ENCODE results near the gene MFGE8. TPM values are rescaled to one million over a fixed set of nuclear protein-coding genes. Genes with fewer than 3 reads are reported as not detected.
"Not testable (repeated sequence)": the region's sequence is repeated elsewhere in the genome, so short reads cannot be mapped to it uniquely, and the experiment has no call there.

MFGE8 gene
- total RNA-seq, 1 experiment from 2014 or later, result 409 TPM

GRCh38 chr15:88932271-88932874 is 19.2 kb upstream of the MFGE8 start:
- POLR2A ChIA-PET, result no interaction called here
- CTCF ChIA-PET, result no interaction called here
- Histone ChIP-seq H3K36me3 (ENCODE audit: control insufficient read depth, insufficient read depth, low read length) (no peaks in the 10 kb centered on the region), H3K9me3 (no peaks in the 10 kb centered on the region; the same call in 1 of the 2 replicates), H3K4me1 (peaks cover 16% of the 10 kb centered on the region), H3K4me3 (ENCODE audit: low read depth, low read length) (no peak overlapping the region), H3K27me3 (replicated peaks; ENCODE audit: control insufficient read depth, insufficient read depth, low read length) (no peaks in the 10 kb centered on the region)
- peak in 1 of 2 experiments; percentile 51 for DNase-seq
- no TSS peak for BruUV-seq (replicated peaks)
- H3K9me3 Mint-ChIP-seq (ENCODE audit: unreplicated experiment), result no peaks in the 10 kb centered on the region
- H3K27me3 Mint-ChIP-seq (ENCODE audit: insufficient read depth, unreplicated experiment), result no peaks in the 10 kb centered on the region
- no peak overlapping the region for H3K4me3 Mint-ChIP-seq (ENCODE audit: unreplicated experiment)
- H3K27ac Mint-ChIP-seq (ENCODE audit: unreplicated experiment), result peak overlapping the region; percentile 64
- TF ChIP-seq CTCF (IDR thresholded peaks at IDR 0.05; ENCODE audit: insufficient read depth in 1 of 2, low read depth in 1 of 2, low read length in 1 of 2, severe bottlenecking in 1 of 2, unreplicated experiment in 1 of 2), result no peak
- intact Hi-C loops (cut with micrococcal nuclease; ENCODE audit: unreplicated experiment), result loop anchor here (2.0 kb wide), 2 partner anchors 20 to 62 kb away; partner anchors contain the start of gene MFGE8
- peaks cover 13% of the 10 kb centered on the region for H3K4me1 Mint-ChIP-seq (ENCODE audit: low read depth, unreplicated experiment)
- H3K36me3 Mint-ChIP-seq (ENCODE audit: insufficient read depth, unreplicated experiment), result no peaks in the 10 kb centered on the region

GRCh38 chr15:88930579-88930978 is 17.4 kb upstream of the MFGE8 start:
- no peak for TF ChIP-seq CTCF (IDR thresholded peaks at IDR 0.05; ENCODE audit: insufficient read depth in 1 of 2, low read depth in 1 of 2, low read length in 1 of 2, severe bottlenecking in 1 of 2, unreplicated experiment in 1 of 2)
- no peak overlapping the region for H3K27ac Mint-ChIP-seq (ENCODE audit: unreplicated experiment)
- no peak overlapping the region for H3K4me3 ChIP-seq (ENCODE audit: low read depth, low read length)
- intact Hi-C loops (cut with micrococcal nuclease; ENCODE audit: unreplicated experiment), result no loop called here
- H3K27me3 Mint-ChIP-seq (ENCODE audit: insufficient read depth, unreplicated experiment), result no peaks in the 10 kb centered on the region
- BruUV-seq (replicated peaks), result no TSS peak
- no peaks in the 10 kb centered on the region for H3K9me3 Mint-ChIP-seq (ENCODE audit: unreplicated experiment)
- POLR2A ChIA-PET, result no interaction called here
- H3K4me1 Mint-ChIP-seq (ENCODE audit: low read depth, unreplicated experiment), result peaks cover 13% of the 10 kb centered on the region
- H3K36me3 Mint-ChIP-seq (ENCODE audit: insufficient read depth, unreplicated experiment), result no peaks in the 10 kb centered on the region
- CTCF ChIA-PET, result no interaction called here
- H3K4me3 Mint-ChIP-seq (ENCODE audit: unreplicated experiment), result no peak overlapping the region
- H3K9me3 ChIP-seq, result no peaks in the 10 kb centered on the region; the same call in 1 of the 2 replicates
- peaks cover 12% of the 10 kb centered on the region for H3K4me1 ChIP-seq
- H3K27me3 ChIP-seq (replicated peaks; ENCODE audit: control insufficient read depth, insufficient read depth, low read length), result no peaks in the 10 kb centered on the region
- DNase-seq, result no peak
- H3K36me3 ChIP-seq (ENCODE audit: control insufficient read depth, insufficient read depth, low read length), result no peaks in the 10 kb centered on the region

GRCh38 chr15:88929358-88930098 is 16.3 kb upstream of the MFGE8 start:
- peaks cover 13% of the 10 kb centered on the region for H3K4me1 Mint-ChIP-seq (ENCODE audit: low read depth, unreplicated experiment)
- H3K9me3 Mint-ChIP-seq (ENCODE audit: unreplicated experiment); H3K9me3 ChIP-seq; H3K36me3 ChIP-seq (ENCODE audit: control insufficient read depth, insufficient read depth, low read length); H3K4me3 ChIP-seq (ENCODE audit: low read depth, low read length); H3K36me3 Mint-ChIP-seq (ENCODE audit: insufficient read depth, unreplicated experiment); DNase-seq; H3K27ac Mint-ChIP-seq (ENCODE audit: unreplicated experiment); H3K27me3 Mint-ChIP-seq (ENCODE audit: insufficient read depth, unreplicated experiment); H3K4me3 Mint-ChIP-seq (ENCODE audit: unreplicated experiment); BruUV-seq (replicated peaks); POLR2A ChIA-PET; H3K27me3 ChIP-seq (replicated peaks; ENCODE audit: control insufficient read depth, insufficient read depth, low read length); intact Hi-C loops (cut with micrococcal nuclease; ENCODE audit: unreplicated experiment): not testable (repeated sequence)
- peaks cover 12% of the 10 kb centered on the region for H3K4me1 ChIP-seq
- CTCF ChIA-PET, result interaction anchor here (0.8 kb wide), 1 partner anchor 25 kb away, joined by 3 read pairs; no protein-coding TSS in a partner anchor

- CTCF ChIA-PET; H3K9me3 Mint-ChIP-seq (ENCODE audit: unreplicated experiment); H3K27ac Mint-ChIP-seq (ENCODE audit: unreplicated experiment); H3K4me3 ChIP-seq (ENCODE audit: low read depth, low read length); POLR2A ChIA-PET; H3K27me3 Mint-ChIP-seq (ENCODE audit: insufficient read depth, unreplicated experiment); H3K9me3 ChIP-seq; BruUV-seq (replicated peaks); H3K27me3 ChIP-seq (replicated peaks; ENCODE audit: control insufficient read depth, insufficient read depth, low read length); DNase-seq; H3K4me3 Mint-ChIP-seq (ENCODE audit: unreplicated experiment); intact Hi-C loops (cut with micrococcal nuclease; ENCODE audit: unreplicated experiment); H3K36me3 Mint-ChIP-seq (ENCODE audit: insufficient read depth, unreplicated experiment); H3K36me3 ChIP-seq (ENCODE audit: control insufficient read depth, insufficient read depth, low read length): not testable (repeated sequence)
- H3K4me1 Mint-ChIP-seq (ENCODE audit: low read depth, unreplicated experiment), result peaks cover 13% of the 10 kb centered on the region
- H3K4me1 ChIP-seq, result peaks cover 12% of the 10 kb centered on the region
These were observed 15.0 kb upstream of the MFGE8 start for GRCh38 chr15:88928192-88928591.

- H3K4me3 ChIP-seq (ENCODE audit: low read depth, low read length); DNase-seq; H3K4me3 Mint-ChIP-seq (ENCODE audit: unreplicated experiment); H3K36me3 ChIP-seq (ENCODE audit: control insufficient read depth, insufficient read depth, low read length); H3K27me3 Mint-ChIP-seq (ENCODE audit: insufficient read depth, unreplicated experiment); BruUV-seq (replicated peaks); H3K36me3 Mint-ChIP-seq (ENCODE audit: insufficient read depth, unreplicated experiment); H3K4me1 Mint-ChIP-seq (ENCODE audit: low read depth, unreplicated experiment); H3K9me3 ChIP-seq; H3K27ac Mint-ChIP-seq (ENCODE audit: unreplicated experiment); H3K9me3 Mint-ChIP-seq (ENCODE audit: unreplicated experiment); CTCF ChIA-PET; POLR2A ChIA-PET; H3K4me1 ChIP-seq; H3K27me3 ChIP-seq (replicated peaks; ENCODE audit: control insufficient read depth, insufficient read depth, low read length); intact Hi-C loops (cut with micrococcal nuclease; ENCODE audit: unreplicated experiment): not testable (repeated sequence)
These were observed 12.5 kb upstream of the MFGE8 start for GRCh38 chr15:88925648-88926047.
